Hematopoietic multipotent progenitor cell treated with erythropoietin and hydrocortisone succinate and interleukin-3 and kit ligand, for 6 days (in vitro differentiated cells): ENCODE data around the gene MEAF6.
"Not testable (repeated sequence)": the region's sequence is repeated elsewhere in the genome, so short reads cannot be mapped to it uniquely, and the experiment has no call there.

Experiments
- DNase-seq: peaks from one replicate; pipeline ENCODE4 v3.0.0-alpha.2; 2015

MEAF6 gene

DNA sequence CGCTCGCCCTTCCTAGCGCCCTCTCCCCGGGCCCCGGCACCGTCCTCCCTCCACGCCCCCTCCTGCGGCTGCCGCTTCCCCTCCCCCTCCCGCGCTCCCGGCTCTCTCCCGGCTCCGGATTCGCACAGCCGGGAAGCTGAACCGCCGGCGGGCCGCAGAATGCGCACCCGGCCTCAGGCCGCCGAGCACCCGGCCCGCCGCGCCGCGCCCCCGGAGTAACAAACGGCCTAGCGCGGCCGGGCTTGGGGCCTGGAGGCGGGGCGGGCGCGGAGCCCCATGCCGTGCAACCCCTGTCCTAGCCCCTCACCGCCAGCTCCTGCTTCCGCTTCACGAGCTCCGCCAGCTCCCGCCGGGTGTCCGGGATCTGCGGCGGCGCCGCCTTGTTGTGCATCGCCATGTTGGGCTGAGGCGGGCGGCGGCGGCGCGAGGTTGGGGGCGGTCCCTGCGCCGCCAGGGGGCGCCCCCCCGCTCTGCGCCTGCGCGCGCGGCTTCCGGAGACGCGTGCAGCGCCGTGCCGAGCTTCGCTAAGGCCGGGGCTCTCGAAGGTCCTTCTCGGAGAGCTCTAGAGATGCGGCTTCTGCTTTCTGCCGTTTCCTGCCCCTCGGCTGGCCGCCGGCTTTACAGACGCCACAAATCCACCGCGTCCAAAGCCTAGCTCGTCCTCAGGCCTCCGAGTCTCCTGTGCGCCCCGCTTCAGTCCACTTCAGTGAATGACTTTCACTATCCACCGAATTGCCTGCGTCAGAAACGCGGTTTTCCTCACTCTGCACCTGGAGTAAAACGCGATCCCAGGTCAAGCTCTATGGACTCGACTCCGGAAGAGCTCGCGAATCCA is at the start of gene MEAF6:
MEAF6 (minus strand) TSS at position 417 of the 835 bp plus-strand sequence; CDS start at position 397, 20 bp downstream.
- peak; percentile 90 for DNase-seq

DNA sequence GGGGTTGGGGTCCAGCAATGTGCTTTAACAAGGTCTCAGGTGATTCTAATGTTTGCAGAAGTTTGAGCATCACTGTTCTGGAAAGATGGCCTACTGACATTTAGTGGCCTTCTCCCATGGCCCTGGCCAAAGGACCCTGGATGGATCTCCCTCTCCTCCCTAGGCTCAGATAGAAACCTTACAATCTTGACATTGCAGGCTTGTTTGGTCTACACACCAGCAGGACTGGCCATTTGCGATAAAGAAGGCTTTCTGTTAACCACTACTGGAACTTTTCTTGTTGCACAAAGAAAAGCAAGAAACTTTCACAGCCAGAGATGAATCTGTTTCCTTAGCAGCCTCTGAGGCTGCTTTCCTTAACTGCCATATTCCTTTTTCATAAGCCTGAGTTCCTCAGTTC is 48.4 kb upstream of the MEAF6 start:
- DNase-seq = peak; percentile 41

DNA sequence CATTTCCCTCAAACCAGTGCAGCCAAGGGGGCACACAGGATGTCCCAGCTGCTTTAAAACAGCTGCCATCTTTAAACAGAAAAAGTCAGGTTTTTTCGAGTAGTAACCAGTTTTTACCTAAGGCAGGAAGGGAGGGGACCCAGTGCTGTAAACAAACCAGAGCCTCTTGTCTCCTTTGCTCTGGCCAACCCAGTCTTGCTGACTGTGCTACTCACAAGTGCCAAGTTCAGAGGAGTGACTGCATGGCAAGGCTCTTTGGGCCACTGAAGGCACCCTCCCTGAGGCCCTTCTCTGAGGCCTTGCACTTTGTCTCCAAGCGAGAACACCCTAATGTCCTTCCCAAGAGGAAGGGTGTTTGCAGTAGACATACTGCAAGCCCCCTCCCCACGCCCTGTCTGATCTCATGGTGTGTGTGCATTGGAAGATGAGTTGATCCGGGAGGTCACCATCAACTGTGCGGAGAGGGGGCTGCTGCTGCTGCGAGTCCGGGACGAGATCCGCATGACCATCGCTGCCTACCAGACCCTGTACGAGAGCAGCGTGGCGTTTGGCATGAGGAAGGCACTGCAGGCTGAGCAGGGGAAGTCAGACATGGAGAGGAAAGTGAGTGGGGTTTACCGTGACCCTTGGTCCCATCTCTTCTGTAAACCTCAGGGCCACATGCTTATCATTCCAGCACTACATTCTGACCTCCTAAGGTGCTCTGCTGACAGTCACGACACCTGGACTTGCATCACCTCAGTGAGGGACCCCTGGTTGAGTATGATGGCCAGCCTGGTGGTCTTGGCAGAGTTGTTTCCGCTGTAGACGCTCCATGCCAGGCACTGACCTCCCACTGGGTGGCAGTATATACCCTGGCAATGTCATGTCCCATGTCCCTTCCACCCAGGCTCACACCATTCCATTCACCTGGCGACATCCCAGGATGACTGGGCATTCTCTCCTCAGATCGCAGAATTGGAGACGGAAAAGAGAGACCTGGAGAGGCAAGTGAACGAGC is 46.9 kb upstream of the MEAF6 start:
- peak; percentile 57 for DNase-seq

DNA sequence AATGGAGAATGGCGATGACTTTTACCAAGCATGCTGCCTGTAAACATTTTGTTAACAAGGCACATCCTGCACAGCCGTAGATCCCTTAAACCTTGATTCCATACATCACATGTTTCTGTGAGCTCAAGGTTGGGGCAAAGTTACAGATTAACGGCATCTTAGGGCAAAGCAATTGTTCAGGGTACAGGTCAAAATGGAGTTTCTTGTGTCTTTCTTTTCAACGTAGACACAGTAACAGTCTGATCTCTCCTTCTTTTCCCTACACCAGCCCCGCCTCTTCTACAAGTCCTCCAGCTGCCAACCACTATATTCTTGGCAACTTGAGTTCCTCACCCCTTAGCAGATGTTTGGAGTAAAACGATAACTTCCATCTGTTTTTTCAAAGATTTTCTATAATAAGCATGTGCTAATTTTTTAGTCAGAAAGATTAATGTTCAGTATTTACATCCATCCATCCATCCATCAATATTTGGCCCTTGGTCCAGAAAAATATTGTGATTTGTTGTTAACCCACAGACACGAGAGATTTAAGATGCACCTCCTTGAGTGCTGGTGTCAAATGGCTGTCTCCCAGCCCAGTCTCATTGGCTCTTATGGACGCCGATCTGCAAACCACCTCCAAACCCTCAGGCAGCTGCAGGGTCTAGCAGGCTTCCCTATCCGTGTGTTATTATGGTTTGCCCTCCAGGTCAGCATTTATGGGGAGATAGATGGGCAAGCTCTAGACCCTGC is 46.0 kb upstream of the MEAF6 start:
- DNase-seq = no peak

DNA sequence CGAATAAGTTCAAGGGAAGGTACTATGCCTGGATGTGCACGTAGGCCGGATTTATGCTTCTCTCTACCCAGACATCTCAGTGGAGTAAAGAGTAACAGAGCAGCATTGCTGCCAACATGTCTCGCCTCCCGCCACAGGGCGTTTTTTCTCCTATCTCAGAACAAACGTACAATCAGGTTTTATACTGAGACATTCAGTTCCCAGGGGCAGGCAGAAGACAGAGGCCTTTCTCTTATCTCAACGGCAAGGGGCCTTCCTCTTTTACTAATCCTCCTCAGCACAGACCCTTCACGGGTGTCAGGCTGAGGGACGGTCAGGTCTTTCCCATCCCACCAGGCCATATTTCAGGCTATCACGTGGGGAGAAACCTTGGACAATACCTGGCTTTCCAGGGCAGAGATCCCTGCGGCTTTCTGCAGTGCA is 45.4 kb upstream of the MEAF6 start:
- DNase-seq = peak; percentile 78

DNA sequence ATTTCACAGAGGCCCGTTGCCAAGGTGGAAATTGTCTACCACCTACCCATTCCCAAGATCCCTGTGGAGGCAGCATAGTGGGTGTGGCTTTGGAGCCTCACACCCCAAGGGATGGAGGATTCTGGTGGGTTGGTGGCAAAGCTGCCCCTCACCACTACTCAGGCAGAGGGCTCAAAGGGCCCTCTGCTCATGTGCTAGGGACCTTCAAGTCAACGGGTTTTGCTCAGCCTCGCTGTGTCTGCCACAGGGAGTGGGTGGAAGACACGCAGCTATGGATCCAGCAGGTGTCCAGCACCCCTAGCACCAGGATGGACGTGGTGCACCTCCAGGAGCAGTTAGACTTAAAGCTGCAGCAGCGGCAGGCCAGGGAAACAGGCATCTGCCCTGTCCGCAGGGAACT is 44.5 kb upstream of the MEAF6 start:
- DNase-seq = no peak

DNA sequence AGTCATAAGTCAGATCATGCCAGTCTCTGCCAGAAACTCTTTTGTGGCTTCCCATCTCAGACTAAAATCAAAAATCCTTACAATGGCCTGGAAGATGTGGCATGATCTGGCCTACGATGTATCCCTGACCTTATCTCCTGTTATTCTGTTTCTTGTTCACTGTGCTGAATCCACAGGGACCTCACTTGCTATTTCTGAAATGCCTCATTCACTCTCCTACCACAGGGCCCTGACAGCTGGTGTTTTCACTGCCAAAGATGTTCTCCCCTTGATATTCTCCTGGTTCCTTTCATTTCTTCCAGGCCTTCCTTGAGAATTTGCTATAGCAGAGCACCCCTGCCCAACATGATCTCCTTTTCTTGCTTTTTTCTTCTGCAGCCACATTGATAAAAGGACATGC is 43.8 kb upstream of the MEAF6 start:
- no peak for DNase-seq

DNA sequence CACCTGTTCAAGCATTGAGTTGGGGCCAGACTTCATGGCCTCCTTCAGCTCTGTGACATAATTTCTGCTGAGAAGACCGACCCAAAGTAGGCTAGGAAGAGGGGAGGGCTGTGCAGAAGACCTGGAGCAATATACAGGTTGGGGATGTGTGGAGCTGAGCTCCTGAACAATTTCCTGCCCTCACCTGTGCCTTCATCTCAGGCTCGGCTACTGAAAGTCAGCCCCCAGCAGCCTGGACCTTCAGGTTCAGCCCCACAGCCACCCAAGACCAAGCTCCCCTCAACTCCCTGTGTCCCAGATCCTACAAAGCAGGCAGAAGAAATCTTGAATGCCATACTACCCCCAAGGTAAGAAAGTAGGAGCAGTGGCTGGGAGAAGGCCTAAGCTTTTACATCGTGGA is 42.8 kb upstream of the MEAF6 start:
- DNase-seq = no peak

DNA sequence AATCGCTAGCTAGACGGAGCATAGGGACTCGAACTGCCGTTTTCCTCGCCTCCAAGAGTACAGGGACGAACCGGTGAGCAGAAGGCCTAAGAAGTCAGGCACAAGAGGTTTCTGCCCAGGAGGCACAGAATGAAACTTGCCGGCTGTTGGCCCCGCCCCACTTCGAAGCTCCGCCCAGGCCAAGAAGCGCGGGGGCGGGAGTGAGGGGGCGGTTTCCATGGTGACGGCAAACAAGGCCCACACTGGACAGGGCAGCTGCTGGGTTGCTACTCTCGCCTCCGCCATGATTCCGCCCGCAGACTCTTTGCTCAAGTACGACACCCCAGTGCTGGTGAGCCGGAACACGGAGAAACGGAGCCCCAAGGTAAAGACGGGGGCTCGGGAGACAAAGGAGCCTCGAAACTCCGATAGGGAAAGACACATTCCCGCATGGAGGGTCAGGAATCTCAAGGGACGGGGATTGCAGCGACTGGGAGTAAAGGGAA is 42.2 kb upstream of the MEAF6 start, which contains the start of gene DNALI1:
DNALI1 (plus strand) TSS at position 229 of the 485 bp plus-strand sequence; CDS start at position 284, 55 bp downstream.
- peak; percentile 78 for DNase-seq

DNA sequence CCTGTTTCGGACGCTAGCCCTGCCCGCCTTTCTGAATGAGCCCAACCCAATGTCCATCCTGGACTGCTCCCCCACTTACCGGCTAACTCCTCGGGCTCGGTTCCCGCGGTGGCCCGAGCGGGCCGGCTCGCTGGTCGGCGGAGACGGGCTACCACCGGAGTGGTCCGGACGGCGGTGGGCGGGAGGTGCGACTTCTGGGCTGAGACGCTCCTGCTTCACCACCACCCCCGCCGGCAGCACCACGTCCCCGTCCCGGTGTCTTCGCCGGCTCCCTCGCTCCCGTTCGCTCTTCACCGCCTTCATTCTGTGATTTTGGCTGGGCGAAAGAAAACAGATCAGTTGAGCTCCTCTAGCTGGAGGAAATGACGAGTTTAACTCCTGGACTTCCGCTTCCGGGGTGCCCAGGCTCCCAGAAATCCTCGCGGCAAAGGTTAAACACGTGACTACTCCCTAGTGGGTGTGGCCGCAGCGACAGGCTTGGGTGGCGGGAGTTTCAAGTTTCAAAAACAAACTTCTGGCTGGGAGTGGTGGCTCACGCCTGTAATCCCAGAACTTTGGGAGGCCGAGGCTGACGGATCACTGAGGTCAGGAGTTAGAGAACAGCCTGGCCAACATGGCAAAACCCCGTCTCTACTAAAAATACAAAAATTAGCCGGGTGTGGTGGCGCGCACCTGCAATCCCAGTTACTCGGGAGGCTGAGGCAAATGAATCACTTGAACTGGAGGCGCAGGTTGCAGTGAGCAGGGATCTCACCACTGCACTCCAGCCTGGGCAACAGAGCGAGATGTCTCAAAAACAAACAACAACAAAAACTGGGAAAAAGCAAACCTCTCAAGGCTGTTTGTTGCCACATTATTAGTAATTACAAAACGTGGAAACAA is 39.6 kb upstream of the MEAF6 start, which contains the start of gene SNIP1:
SNIP1 (minus strand) TSS at position 367 of the 882 bp plus-strand sequence; CDS start at position 303, 64 bp downstream.
- peak; percentile 98 for DNase-seq

DNA sequence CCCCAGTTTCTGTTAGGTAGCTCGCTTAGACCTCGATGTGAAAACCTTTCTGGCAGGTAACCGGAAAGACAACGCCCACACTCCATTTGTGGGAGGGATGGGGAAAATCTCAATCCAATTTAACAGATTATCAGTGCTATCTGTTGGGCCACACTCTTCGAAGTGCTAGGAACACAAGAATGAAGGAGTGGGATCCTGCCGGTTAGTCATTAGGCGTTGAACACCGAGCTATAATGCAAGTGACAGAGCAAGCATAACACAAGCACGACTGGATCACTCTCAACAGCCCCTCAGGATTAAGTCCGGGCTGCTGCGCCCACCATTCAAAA is 39.0 kb upstream of the MEAF6 start:
- no peak for DNase-seq

DNA sequence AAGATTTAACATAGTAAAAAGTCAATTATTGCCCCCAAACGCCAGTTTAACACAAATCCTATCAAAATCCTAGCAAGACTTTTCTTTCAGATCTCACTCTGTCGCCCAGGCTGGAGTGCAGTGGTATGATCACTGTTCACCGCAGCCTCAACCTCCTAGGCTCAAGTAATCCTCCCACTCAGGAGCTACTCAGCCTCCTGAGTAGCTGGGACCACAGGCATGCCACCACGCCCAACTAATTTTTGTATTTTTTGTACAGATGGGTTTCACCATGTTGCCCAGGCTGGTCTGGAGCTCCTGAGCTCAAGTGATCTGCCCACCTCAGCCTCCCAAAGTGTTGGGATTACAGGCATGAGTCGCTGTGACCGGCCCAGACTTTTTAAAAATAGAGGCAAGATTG is 34.8 kb upstream of the MEAF6 start:
- DNase-seq = no peak

DNA sequence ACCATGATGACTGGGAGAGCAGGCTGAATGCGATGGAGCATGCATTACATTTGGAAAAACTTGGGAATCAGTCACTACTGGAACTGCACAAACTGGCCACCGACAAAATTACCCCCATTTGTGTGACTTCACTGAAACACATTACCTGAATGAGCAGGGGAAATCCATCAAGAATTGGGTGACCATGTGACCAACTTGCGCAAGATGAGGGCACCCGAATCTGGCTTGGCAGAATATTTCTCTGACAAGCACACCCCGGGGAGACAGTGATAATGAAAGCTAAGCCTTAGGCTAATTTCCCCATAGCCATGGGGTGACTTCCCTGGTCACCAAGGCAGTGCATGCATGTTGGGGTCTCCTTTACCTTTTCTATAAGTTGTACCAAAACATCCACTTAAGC is 30.5 kb upstream of the MEAF6 start:
- no peak for DNase-seq

DNA sequence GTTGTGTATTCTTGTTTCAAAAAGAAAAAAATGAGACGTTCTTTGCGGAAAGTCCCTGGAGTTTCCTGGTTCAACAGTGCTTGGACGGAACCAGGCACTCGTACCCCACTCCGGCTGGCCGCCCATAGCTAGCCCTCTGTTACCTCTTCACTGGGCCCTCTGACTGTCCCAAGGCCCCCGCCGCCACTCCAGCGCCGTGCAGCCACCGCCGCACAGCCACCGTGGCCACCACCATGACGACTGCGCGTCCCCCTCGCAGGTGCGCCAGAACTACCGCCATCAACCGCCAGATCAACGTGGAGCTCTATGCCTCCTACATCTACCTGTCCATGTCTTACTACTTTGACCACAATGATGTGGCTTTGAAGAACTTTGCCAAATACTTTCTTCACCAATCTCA is 30.0 kb upstream of the MEAF6 start:
- no peak for DNase-seq

DNA sequence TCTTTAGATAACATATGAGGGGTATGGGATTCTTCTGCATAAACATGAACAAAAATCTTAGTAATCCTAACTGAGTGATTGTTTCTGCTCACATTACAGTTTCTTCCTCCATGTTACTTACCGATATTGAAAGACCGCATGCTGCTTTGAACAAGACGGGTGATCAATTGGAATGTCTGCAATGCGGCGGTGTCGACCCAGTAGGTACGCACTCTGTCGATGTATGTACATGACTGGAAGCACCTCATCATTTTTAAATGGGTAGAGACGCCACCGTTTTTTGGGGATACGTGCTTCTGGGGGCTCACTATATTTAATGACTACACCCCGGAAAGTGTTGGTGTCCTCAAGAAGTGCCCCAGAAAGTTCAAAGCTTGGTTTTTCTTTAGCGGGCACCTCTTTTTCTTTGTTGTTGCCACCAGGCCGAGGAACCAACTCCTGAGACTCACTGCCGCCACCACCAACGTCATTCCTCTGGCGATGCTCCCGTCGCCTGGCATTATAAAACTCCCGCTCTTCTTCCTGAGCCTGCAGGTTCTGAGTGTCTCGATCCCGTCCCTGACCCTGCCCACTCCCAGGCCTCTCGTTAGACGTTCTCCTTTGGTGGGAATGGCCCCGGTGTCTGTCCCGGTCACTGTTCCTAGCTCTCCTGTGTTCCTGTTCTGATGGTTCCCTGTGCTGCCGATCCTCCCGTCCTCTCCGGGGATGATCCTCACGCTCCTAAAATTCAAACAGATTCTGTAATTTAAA is 25.6 kb upstream of the MEAF6 start:
- DNase-seq = no peak

DNA sequence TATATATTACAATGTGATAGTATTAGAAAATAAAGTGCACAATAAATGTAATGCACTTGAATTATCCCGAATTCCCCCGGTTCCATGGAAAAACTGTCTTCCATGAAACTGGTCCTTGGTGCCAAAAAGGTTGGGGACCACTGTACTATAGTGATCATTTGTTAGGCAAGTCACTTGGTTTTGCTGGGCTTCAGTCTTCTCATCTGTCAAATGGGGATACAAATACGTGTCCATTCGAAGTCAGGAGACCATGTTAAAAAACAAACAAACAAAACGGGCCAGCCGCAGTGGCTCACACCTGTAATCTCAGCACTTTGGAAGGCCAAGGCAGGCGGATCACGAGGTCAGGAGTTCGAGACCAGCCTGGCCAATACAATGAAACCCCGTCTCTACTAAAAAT is 24.6 kb upstream of the MEAF6 start:
- DNase-seq = not testable (repeated sequence)

DNA sequence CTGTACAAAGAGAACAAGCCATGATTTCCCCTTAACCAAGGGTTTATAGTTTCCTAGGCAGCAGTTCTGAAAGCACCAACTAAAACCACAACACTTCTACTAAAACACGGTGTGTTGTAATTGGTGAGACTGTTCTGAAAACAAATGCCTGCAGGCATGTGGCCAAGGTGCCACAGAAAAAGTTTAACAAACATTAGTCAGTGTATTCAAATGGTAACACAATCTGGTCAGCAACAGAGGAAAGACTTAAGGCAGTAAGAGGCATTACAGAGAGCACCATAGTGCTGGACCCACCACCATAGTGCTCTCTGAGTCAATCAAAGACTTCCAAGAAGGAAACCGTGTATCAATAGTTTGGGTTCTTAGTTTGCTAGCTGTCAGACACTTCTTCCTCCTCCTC is 22.8 kb upstream of the MEAF6 start:
- no peak for DNase-seq

DNA sequence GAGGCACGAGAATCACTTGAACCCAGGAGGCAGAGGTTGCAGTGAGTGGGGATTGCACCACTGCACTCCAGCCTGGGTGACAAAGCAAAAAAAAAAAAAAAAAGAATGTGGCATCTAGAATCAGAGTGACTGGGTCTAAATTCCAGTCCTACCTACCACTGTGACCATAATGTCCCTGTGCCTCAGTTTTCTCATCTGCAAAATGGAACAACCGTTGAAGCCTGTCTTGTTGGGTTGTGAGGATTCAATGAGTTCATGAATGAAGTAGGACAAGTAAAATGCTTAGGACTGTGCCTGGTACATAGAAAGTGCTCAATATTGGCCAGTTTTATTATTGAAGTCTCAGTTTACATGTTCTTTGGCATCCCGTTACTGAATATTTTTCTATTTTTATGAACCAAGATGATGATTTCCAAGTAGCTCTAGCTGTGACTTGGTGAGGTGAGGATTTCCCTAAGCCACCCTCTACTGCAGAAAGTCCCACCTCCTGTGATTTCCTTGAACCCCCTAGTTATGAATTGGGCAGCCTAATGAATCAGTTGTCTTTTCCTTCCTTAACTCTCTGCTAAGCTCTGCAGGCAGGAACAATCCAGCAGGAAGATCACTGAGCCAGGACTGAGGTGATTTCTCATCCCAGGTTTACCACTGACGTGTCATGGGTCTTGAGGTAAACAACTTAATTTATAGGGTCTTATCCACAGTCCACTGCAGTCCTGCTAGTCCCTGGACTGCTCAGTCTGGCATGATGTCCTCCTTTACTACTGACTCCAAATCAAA is 18.9 kb upstream of the MEAF6 start:
- DNase-seq = no peak

DNA sequence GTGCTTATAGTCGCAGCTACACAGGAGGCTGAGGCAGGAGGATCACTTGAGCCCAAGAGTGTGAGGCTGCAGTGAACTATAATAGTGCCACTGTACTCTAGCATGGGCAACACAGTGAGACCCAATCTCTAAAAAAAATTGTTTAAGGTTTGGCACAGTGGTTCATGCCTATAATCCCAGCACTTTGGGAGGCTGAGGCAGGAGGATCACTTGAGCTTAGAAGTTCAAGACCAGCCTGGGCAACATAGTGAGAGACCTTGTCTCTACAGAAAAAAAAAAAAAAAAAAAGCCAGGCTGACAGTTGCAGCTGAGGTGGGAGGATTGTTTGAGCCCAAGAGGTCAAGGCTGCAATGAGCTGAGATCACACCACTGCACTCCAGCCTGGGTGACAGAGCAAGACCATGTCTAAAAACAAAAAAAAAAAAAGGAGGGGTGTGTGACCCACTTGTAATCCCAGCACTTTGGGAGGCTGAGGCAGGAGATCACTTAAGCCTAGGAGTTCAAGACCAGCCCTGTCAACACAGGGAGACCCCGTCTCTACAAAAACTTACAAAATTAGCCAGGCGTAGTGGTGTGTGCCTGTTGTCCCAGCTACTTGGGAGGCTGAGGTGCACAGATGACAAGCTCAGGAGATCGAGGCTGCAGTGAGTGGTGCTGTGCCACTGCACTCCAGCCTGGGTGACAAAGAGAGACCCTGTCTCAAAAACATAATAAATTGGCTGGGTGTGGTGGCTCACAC is 18.0 kb upstream of the MEAF6 start:
- not testable (repeated sequence) for DNase-seq
